ENCODE data around the gene GIT1. TPM values are rescaled to one million over a fixed set of nuclear protein-coding genes. Genes with fewer than 3 reads are reported as not detected.

GIT1 gene
- total RNA-seq, 3 donors from 2014 or later: 28.5 to 41.3 (median 31.2) TPM

DNA sequence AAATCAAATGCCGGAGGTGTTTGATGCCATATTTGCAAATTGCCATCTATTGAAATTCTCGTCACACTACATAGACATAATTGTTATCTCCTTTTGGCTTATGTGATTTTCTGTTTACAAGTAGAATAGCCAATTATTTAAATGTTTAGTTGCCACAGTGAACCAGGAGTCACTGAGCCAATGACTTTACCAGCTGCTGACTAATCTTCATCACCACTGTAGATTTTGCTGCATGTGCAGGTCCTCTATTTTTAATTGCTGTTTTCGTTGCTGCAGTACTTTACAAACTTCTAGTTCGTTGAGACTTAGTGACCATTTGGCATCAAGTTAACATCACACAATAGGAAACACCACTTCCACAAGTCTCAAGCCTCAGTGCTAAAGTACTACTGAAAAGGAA lies 45.4 kb downstream of the GIT1 start:
- no peaks in the 10 kb centered on the region for H3K27me3 ChIP-seq
- no peak for DNase-seq (ENCODE audit: low spot score in 2 of 2)
- H3K27ac ChIP-seq: no peak overlapping the region
- TF ChIP-seq POLR2A (IDR thresholded peaks at IDR 0.05) (no peak), POLR2AphosphoS5 (IDR thresholded peaks at IDR 0.05) (no peak), CTCF (IDR thresholded peaks at IDR 0.05) (no peak)
- no peak overlapping the region for H3K4me3 ChIP-seq
- H3K9me3 ChIP-seq: no peaks in the 10 kb centered on the region
- no peaks in the 10 kb centered on the region for H3K4me1 ChIP-seq
- H3K36me3 ChIP-seq: no peaks in the 10 kb centered on the region
- intact Hi-C loops (cut with DNase I; ENCODE audit: low total_unique reads): no loop called here

- DNase-seq (ENCODE audit: low spot score in 2 of 2): no peak
- TF ChIP-seq POLR2A (IDR thresholded peaks at IDR 0.05): no peak
- TF ChIP-seq CTCF (IDR thresholded peaks at IDR 0.05): no peak
- no peak for TF ChIP-seq POLR2AphosphoS5 (IDR thresholded peaks at IDR 0.05)
Observed at GRCh38 chr17:29533976-29534375, 55.5 kb downstream of the GIT1 start.

DNA sequence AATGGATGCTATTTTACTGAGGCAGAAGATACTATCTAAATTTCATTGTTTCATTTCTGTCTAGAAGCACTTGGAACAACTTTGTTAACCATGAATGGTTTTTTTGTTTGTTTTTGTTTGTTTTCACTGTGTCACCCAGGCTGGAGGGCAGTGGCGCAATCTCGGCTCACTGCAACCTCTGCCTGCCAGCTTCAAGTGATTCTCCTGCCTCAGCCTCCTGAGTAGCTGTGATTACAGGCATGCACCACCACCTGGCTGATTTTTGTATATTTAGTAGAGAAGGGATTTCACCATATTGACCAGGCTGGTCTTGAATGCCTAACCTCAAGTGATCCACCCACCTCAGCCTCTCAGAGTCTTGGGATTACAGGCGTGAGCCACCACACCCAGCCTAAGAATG lies 63.1 kb downstream of the GIT1 start:
- H3K4me3 ChIP-seq: no peak overlapping the region
- intact Hi-C loops (cut with DNase I; ENCODE audit: low total_unique reads): no loop called here
- H3K9me3 ChIP-seq: no peaks in the 10 kb centered on the region
- peaks cover 5% of the 10 kb centered on the region for H3K36me3 ChIP-seq
- no peaks in the 10 kb centered on the region for H3K4me1 ChIP-seq
- no peak for TF ChIP-seq POLR2A (IDR thresholded peaks at IDR 0.05)
- no peak for DNase-seq (ENCODE audit: low spot score in 2 of 2)
- H3K27me3 ChIP-seq: no peaks in the 10 kb centered on the region
- no peak overlapping the region for H3K27ac ChIP-seq

More at GRCh38 chr17:29533976-29534375, 55.5 kb downstream of the GIT1 start:
- Histone ChIP-seq H3K9me3 (no peaks in the 10 kb centered on the region), H3K36me3 (peaks cover 5% of the 10 kb centered on the region), H3K27ac (no peak overlapping the region), H3K4me3 (no peak overlapping the region), H3K4me1 (no peaks in the 10 kb centered on the region), H3K27me3 (no peaks in the 10 kb centered on the region)
- intact Hi-C loops (cut with DNase I; ENCODE audit: low total_unique reads): no loop called here

DNA sequence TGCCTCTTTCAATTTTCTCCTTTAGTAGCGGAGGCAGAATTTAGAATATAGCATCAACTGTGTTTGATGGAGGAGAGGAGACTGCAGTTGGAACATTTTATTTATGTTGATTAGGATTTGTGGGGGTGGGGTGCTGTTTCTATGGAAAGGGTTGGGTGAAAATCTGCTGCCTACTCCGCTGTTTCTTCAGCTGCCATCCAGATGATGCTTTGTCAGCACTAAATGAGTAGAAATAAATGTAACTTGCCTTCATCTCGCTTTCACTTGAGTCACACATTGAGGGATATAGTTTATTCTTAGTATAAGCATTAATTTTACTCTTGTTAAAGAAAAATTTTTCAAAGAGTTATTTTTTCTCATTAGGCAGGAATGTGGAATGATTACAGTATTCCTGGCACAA lies 64.8 kb downstream of the GIT1 start:
- H3K36me3 ChIP-seq: no peaks in the 10 kb centered on the region
- no peaks in the 10 kb centered on the region for H3K27me3 ChIP-seq
- no peak overlapping the region for H3K4me3 ChIP-seq
- H3K4me1 ChIP-seq: no peaks in the 10 kb centered on the region
- intact Hi-C loops (cut with DNase I; ENCODE audit: low total_unique reads): no loop called here
- TF ChIP-seq POLR2A (IDR thresholded peaks at IDR 0.05) (no peak), CTCF (IDR thresholded peaks at IDR 0.05) (no peak)
- DNase-seq (ENCODE audit: low spot score in 2 of 2): no peak
- H3K27ac ChIP-seq: no peak overlapping the region
- no peaks in the 10 kb centered on the region for H3K9me3 ChIP-seq

Other genes with a start within 250 kb of the GIT1 start
- 10 to 100 TPM; 62.6 to 77.1 (median 67.8) TPM for gene TAOK1, start 199.3 kb downstream of the GIT1 start, total RNA-seq
- gene ABHD15, start 22.6 kb downstream of the GIT1 start, total RNA-seq: 10 to 100 TPM in 1 of 3 donors, 1 to 10 TPM in 2; 7.9 to 29.3 (median 9.8) TPM
- 100 to 1,000 TPM in 1 of 3 donors, 10 to 100 TPM in 2; 34.1 to 114 (median 56.0) TPM for gene TP53I13, start 20.9 kb downstream of the GIT1 start, total RNA-seq
- 10 to 100 TPM in 1 of 3 donors, 1 to 10 TPM in 2; 8.5 to 13.0 (median 9.2) TPM for gene ANKRD13B, start 3.5 kb upstream of the GIT1 start, total RNA-seq
- gene CORO6, start 33.3 kb upstream of the GIT1 start, total RNA-seq: 10 to 100 TPM in 2 of 3 donors, 1 to 10 TPM in 1; 6.6 to 21.3 (median 16.8) TPM